T47D (cell line): Measurements from ENCODE around the gene MAML3.
A peak's percentile ranks its signal among the peaks of the same experiment; 100 is the strongest.

ENCODE experiments used
- DNase-seq, 2 experiments: peaks; one replicate each; pipeline versions ENCODE4 v3.0.0 to v3.0.0-alpha.2; 2011 to 2012; ENCODE audit warnings: low read depth in 1 of 2, low spot score in 1 of 2
- JUND ChIP-seq: IDR thresholded peaks from 2 replicates; pipeline ENCODE4 v1.6.1; 2012; ENCODE audit warnings: low read depth
- in situ Hi-C: cut with HindIII; loops from 2 replicates; pipeline ENCODE4 v1.10.0; 2016; ENCODE audit warnings: low sequenced_read_pairs, low pct_unique_long_range_greater_than_20kb

MAML3 gene

GRCh38 chr4:140003876-140004548, 150.0 kb downstream of the MAML3 start:
- in situ Hi-C loops = no loop called here
- DNase-seq = no peak
- no peak for TF ChIP-seq JUND

DNA sequence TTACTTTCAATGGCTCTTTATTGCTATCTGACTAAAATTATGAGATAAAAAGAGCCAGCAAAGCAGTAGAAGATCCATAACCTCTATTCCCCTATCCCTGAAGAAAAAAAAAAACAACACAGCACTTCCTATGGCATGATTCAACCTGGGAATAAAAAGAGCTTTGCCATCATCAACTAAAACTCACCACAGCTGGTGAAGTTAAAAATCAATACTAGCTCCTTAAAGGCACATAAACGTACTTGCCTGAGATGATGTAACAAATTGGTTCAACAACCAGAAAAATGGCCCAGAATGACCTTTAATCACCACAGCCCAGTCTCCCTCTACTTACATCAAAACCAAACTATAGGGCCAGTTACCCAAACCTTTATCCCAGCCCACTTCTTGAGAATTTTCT, 153.8 kb downstream of the MAML3 start:
- DNase-seq = no peak
- TF ChIP-seq JUND = no peak
- in situ Hi-C loops = no loop called here

DNA sequence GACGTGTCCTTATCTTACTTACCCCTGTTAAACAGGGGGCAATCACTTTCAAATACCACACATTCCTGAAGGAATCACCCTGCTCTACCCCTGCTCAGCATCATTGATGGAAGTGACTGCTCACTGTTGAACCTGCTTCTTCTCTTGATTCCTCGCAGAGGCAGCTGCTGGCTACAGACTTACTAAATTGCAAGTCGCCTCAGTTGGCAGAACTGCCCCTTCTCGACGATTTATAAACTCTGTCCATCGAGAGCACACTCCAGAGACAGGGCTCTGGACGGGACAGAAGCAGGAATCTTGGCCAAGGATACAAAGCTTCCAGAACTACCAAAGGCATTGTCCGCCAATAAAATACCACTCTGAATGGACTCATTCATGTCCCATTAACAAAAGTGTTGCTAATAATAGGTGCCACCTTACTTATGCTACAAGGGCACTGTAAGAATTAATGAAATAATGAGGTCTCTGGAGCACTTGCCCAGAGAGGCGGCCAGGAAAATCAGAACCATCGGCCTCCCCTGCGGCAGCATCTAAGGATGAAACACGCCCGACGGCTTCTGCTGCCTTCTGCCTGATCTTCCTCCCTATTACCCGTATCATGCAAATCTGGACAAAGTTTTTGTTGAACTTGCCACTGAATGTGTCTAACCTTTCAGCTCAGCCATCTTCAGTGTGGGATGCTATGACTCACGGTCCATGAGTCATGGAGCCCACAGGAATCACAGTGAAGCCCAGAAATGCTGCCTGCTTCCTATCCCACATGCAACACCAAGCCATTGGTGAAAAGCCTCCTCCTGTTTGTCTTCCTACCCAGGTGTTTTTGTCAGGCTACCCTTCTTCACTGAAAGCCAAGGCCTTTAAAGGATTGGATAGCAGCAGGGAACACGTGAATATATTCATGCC, 164.9 kb downstream of the MAML3 start:
- no peak for DNase-seq
- in situ Hi-C loops = no loop called here
- TF ChIP-seq JUND = no peak

DNA sequence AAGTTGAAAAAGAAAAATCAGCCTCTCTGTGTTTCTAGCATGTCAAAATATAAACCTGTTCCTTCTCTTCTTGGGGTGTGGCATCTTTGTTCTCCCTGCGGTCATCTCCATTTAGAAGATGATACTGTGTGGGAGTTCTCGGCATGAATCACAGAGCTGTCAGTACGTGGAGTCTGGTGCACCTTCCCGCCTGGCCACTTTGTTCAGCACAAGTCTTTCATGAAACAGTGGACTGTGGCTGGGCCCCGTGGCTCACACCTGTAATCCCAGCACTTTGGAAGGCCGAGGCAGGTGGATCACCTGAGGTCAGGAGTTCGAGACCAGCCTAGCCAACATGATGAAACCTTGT, 166.5 kb downstream of the MAML3 start:
- DNase-seq = no peak
- TF ChIP-seq JUND = no peak
- in situ Hi-C loops = no loop called here

DNA sequence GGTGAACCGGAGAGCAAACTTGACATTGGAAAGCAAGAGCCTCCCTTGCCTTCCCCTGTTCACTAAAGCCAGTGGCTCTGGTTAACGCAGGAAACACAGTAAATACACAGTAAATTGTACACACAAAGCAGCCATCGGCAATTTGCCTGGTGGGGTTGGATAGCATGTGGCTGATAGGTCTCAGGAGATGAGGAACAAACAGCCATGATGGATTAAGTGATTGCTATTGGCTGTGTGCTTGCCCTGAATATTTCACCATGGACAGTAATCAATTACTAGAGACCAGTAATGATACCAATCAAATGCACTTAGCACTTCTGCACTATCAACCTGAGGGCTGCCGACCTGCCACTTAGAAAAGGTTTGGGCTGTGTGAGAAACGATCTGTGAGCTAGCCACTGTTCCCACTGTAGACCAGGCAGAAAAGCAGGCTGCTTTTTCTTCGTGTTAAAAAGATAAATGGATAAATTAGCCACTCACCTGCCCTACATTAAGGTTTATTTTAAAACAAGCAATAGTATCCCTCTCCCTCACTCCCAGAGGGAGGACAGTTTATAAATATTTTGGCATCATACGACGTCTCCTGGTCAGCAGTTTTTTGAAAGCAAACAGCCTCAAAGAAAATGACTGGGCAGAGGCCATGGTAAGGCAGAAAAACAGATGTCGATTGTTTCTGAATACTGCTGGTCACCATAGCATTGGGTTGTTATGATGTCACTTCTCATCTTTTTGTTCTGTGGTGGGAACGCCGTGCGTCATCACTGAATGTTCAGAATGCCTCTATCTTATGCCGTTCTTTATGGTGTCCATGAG, 167.1 kb downstream of the MAML3 start:
- TF ChIP-seq JUND = no peak
- in situ Hi-C loops = no loop called here
- no peak for DNase-seq

GRCh38 chr4:139986106-139986505, 167.9 kb downstream of the MAML3 start:
- in situ Hi-C loops = no loop called here
- no peak for DNase-seq
- no peak for TF ChIP-seq JUND

GRCh38 chr4:139985401-139985800, 168.6 kb downstream of the MAML3 start:
- no peak for TF ChIP-seq JUND
- no peak for DNase-seq
- in situ Hi-C loops = no loop called here

DNA sequence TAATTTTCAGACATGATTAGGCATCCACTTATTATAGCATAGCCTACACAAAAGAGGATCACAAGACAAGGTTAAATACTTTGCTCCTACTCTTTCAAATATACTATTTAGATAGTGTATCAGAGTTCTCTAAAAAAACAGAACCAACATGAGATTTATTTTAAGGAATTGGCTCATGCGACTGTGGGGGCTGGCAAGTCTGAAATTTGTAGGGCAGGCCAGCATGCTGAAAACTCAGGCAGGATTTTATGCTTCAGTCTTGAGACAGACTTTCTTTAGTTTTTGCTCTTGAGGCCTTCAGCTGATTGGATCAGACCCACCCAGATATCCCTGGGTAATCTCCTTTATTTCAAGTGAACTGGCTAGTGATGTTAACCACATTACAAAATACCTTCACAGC, 169.5 kb downstream of the MAML3 start:
- no peak for DNase-seq
- TF ChIP-seq JUND = no peak
- in situ Hi-C loops = no loop called here

DNA sequence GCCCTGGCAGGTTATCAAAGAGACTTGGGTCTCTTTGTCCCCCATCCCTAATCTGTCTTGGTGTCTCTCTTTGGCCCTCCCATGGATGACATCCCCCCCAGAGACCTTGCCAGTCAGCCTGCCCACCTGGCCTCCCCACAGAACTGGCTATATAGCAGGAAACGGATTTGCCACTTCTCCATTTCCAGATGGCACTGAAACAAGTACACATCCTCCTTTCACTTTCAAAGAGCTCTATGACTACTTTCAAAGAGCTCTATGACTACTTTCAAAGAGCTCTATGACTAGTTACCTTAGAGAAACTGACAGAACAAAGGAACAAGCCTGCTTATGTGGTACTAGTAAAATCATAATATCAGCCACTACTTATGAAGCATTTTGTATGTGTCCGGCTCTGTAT, 175.3 kb downstream of the MAML3 start:
- no peak for TF ChIP-seq JUND
- in situ Hi-C loops = no loop called here
- DNase-seq = no peak

DNA sequence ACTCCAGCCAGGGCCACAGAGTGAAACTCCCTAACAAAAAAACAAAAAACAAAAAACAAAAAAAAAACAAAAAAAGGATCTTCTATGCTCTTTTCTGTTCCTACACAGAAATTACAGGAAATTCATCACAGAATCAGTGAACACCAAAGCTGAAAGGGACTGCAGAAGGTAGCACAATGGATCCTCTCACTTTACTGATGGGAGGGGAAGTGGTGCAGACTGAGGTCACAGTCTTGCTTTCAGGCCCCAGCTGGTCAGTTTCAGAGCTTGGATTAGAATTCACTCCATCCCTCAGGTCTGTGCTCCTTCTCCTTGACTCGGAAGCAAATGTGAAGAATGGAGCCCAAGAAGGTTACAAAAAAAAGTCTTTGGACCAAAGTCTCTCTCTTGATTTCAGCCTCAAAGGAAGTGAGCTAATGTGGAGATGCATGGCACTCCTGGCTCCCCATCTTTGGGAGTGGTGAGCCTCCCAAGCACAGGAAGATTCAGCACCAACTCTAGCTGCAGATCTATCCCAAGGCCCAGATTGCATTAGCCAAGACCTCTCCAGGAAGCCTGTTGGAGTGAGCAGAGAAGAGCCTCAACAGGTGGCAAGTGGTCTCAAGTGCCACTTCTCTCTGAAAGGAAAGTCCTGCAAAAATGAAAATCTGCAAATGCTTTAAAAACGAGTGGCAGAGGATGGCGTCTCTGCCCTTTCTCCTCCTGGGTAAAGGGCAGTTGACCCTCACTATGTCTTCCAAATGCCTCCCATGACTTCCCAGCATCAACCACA, 176.0 kb downstream of the MAML3 start:
- DNase-seq = no peak
- in situ Hi-C loops = no loop called here
- no peak for TF ChIP-seq JUND

DNA sequence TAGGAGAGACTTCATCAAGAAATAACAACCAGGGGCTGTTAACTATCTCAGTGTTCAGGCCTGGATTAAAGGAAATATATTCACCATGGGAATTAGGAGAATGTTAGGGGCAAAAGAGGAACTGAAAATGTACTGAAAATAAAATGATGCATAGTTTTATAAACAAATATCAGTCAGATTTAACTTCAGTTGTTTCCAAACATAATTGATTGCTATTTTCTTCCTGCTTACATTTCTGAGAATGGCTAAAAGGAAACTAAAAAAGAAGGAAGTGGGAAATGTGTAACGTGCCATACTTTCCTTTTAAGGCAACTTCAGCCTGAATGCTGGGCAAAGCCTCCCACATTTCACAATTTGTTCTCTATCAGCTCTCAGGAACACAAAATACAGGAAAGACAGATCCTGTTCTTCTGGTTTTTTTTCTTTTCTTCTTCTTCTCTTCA, 178.1 kb downstream of the MAML3 start:
- no peak for TF ChIP-seq JUND

GRCh38 chr4:139973616-139974015, 180.4 kb downstream of the MAML3 start:
- TF ChIP-seq JUND = no peak
- DNase-seq = no peak
- in situ Hi-C loops = no loop called here

More for the DNA sequence above, 178.1 kb downstream of the MAML3 start:
- in situ Hi-C loops = no loop called here
- peak in 1 of 2 experiments; percentile 16 for DNase-seq
